ENCODE measurements around the gene EYA2.

GRCh38 chr20:47127546-47127945, 232.9 kb downstream of the EYA2 start:
- TF ChIP-seq, protein P1, sequence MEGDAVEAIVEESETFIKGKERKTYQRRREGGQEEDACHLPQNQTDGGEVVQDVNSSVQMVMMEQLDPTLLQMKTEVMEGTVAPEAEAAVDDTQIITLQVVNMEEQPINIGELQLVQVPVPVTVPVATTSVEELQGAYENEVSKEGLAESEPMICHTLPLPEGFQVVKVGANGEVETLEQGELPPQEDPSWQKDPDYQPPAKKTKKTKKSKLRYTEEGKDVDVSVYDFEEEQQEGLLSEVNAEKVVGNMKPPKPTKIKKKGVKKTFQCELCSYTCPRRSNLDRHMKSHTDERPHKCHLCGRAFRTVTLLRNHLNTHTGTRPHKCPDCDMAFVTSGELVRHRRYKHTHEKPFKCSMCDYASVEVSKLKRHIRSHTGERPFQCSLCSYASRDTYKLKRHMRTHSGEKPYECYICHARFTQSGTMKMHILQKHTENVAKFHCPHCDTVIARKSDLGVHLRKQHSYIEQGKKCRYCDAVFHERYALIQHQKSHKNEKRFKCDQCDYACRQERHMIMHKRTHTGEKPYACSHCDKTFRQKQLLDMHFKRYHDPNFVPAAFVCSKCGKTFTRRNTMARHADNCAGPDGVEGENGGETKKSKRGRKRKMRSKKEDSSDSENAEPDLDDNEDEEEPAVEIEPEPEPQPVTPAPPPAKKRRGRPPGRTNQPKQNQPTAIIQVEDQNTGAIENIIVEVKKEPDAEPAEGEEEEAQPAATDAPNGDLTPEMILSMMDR (IDR thresholded peaks at IDR 0.05; ENCODE audit: poor library complexity) = no peak
- TF ChIP-seq EZH2phosphoT487 (IDR thresholded peaks at IDR 0.05; ENCODE audit: low read depth, severe bottlenecking, unreplicated experiment) = no peak

Measured in hepatocyte (in vitro differentiated cells).